ENCODE data around the gene CCNO. TPM values are rescaled to one million over a fixed set of nuclear protein-coding genes. Genes with fewer than 3 reads are reported as not detected.

The CCNO gene
- total RNA-seq, 1 donor from 2014 or later, result 0.43 TPM

- Histone ChIP-seq H2AFZ (ENCODE audit: low read depth, low read length) (no peak overlapping the region), H3K36me3 (ENCODE audit: insufficient read depth, low read length) (no peaks in the 10 kb centered on the region), H3K9me3 (ENCODE audit: insufficient read depth, low read depth, low read length) (peaks cover 2% of the 10 kb centered on the region), H3K9ac (ENCODE audit: low read length) (no peak overlapping the region), H3K4me3 (ENCODE audit: insufficient read depth, low read depth, low read length) (no peak overlapping the region), H3K27ac (ENCODE audit: low read depth, low read length) (no peak overlapping the region), H3K4me1 (ENCODE audit: insufficient read depth, low read length) (peaks cover 18% of the 10 kb centered on the region), H3K27me3 (ENCODE audit: insufficient read depth, low read length) (peaks cover 89% of the 10 kb centered on the region), H3K79me2 (ENCODE audit: insufficient read depth, low read length) (no peaks in the 10 kb centered on the region), H3K4me2 (ENCODE audit: low read length) (peak overlapping the region; percentile 60), H4K20me1 (ENCODE audit: insufficient read depth, low read length) (peaks cover 6% of the 10 kb centered on the region)
- Mint-ChIP-seq H3K9me3 (ENCODE audit: unreplicated experiment) (peaks cover 12% of the 10 kb centered on the region), H3K4me1 (ENCODE audit: low read depth, unreplicated experiment) (peaks cover 4% of the 10 kb centered on the region), H3K27ac (ENCODE audit: unreplicated experiment) (no peak overlapping the region), H3K36me3 (ENCODE audit: low read depth, unreplicated experiment) (no peaks in the 10 kb centered on the region), H3K4me3 (ENCODE audit: unreplicated experiment) (no peak overlapping the region), H3K27me3 (ENCODE audit: low read depth, unreplicated experiment) (peaks cover 77% of the 10 kb centered on the region)
- DNase-seq (ENCODE audit: low read depth) (no peak), FAIRE-seq (no peak)
- TF ChIP-seq CTCF (IDR thresholded peaks at IDR 0.05; ENCODE audit: insufficient read depth, low read depth, low read length), result no peak
- TF ChIP-seq EZH2 (IDR thresholded peaks at IDR 0.05; ENCODE audit: insufficient read depth, low read length), result no peak
Observed at GRCh38 chr5:55222092-55222984, 11.1 kb downstream of the CCNO start.

- Mint-ChIP-seq H3K4me3 (ENCODE audit: unreplicated experiment) (peak overlapping the region; percentile 84), H3K36me3 (ENCODE audit: low read depth, unreplicated experiment) (no peaks in the 10 kb centered on the region), H3K27me3 (ENCODE audit: low read depth, unreplicated experiment) (peaks cover 72% of the 10 kb centered on the region), H3K9me3 (ENCODE audit: unreplicated experiment) (peaks cover 10% of the 10 kb centered on the region), H3K27ac (ENCODE audit: unreplicated experiment) (no peak overlapping the region), H3K4me1 (ENCODE audit: low read depth, unreplicated experiment) (peaks cover 4% of the 10 kb centered on the region)
- Histone ChIP-seq H4K20me1 (ENCODE audit: insufficient read depth, low read length) (peaks cover 2% of the 10 kb centered on the region), H3K4me3 (ENCODE audit: insufficient read depth, low read depth, low read length) (peak overlapping the region; percentile 29), H3K27me3 (ENCODE audit: insufficient read depth, low read length) (peaks cover 83% of the 10 kb centered on the region), H2AFZ (ENCODE audit: low read depth, low read length) (peak overlapping the region; percentile 68), H3K9ac (ENCODE audit: low read length) (no peak overlapping the region), H3K79me2 (ENCODE audit: insufficient read depth, low read length) (no peaks in the 10 kb centered on the region), H3K27ac (ENCODE audit: low read depth, low read length) (no peak overlapping the region), H3K9me3 (ENCODE audit: insufficient read depth, low read depth, low read length) (peaks cover 2% of the 10 kb centered on the region), H3K4me2 (ENCODE audit: low read length) (peak overlapping the region; percentile 79), H3K36me3 (ENCODE audit: insufficient read depth, low read length) (no peaks in the 10 kb centered on the region), H3K4me1 (ENCODE audit: insufficient read depth, low read length) (peaks cover 14% of the 10 kb centered on the region)
- TF ChIP-seq CTCF (IDR thresholded peaks at IDR 0.05; ENCODE audit: insufficient read depth, low read depth, low read length) (no peak), EZH2 (IDR thresholded peaks at IDR 0.05; ENCODE audit: insufficient read depth, low read length) (peak; percentile 83)
- no peak for FAIRE-seq
- DNase-seq (ENCODE audit: low read depth), result no peak
Observed at GRCh38 chr5:55220433-55221185, 12.8 kb downstream of the CCNO start.

Data from astrocyte (in vitro differentiated cells and primary cell).